A549 (cell line): ENCODE measurements around the gene OSBPL6. TPM values are rescaled to one million over a fixed set of nuclear protein-coding genes. Genes with fewer than 3 reads are reported as not detected.

Experiments
- ATAC-seq, 2 experiments: fragments of 200-7000 bp in 1 of 2; fragments of >200 bp in 1 of 2; cut with Nextera tagmentation in 1 of 2; cut with Tn5 transposase in 1 of 2; 3 replicates each; pipeline versions ENCODE4 v1.8.0 to v1.9.1; 2018 to 2020; ENCODE audit warnings: mild to moderate bottlenecking in 1 of 2, moderate library complexity in 1 of 2
- CTCF ChIA-PET: fragments of 300-600 bp; sonication (Branson Sonifier 250); formaldehyde crosslinking; extraction: SDS; loops from one replicate; lab custom pipeline; 2021; ENCODE audit warnings: antibody characterized with exemption, inconsistent platforms; lab: Yijun Ruan, JAX
- POLR2A ChIA-PET: fragments of 350-600 bp; formaldehyde crosslinking; extraction: SDS; loops from one replicate; lab custom pipeline; 2021; ENCODE audit warnings: antibody characterized with exemption, inconsistent platforms; lab: Yijun Ruan, JAX
- DNase-seq, 2 experiments: peaks; one replicate each; pipeline versions ENCODE4 v3.0.0 to v3.0.0-alpha.2; 2011 to 2016; ENCODE audit warnings: low read depth in 1 of 2, low spot score in 1 of 2
- FAIRE-seq: peaks from 2 replicates; lab custom pipeline; 2011; peaks lifted over from hg19 to GRCh38; lab: Jason Lieb, UNC
- H3K27ac ChIP-seq, 2 experiments: fragments of >200 bp; sonication (Bioruptor Twin); formaldehyde crosslinking; 3 replicates each; pipeline ENCODE4 v1.5.1; 2016 to 2017
- H3K4me1 ChIP-seq: fragments of >200 bp; sonication (Bioruptor Twin); formaldehyde crosslinking; 3 replicates; pipeline ENCODE4 v1.6.1; 2016
- H3K4me2 ChIP-seq: fragments of >200 bp; sonication (Bioruptor Twin); formaldehyde crosslinking; 3 replicates; pipeline ENCODE4 v1.6.1; 2016
- H3K4me3 ChIP-seq: fragments of >200 bp; sonication (Bioruptor Twin); formaldehyde crosslinking; 3 replicates; pipeline ENCODE4 v1.5.1; 2016
- H3K9me3 ChIP-seq: fragments of >200 bp; sonication (Bioruptor Twin); formaldehyde crosslinking; 3 replicates; pipeline ENCODE4 v1.6.1; 2016
- CBX8 ChIP-seq: fragments of 200-600 bp; sonication (generic); IDR thresholded peaks from 2 replicates; pipeline ENCODE4 v1.6.1; 2016
- CEBPB ChIP-seq, 2 experiments: fragments of >200 bp in 1 of 2; sonication (Bioruptor Twin) in 1 of 2; formaldehyde crosslinking in 1 of 2; IDR thresholded peaks; 2 replicates each; pipeline ENCODE4 v1.6.1; 2012 to 2016
- CHD4 ChIP-seq: fragments of 200-600 bp; sonication (generic); IDR thresholded peaks from 2 replicates; pipeline ENCODE4 v1.6.1; 2016; ENCODE audit warnings: antibody characterized with exemption, mild to moderate bottlenecking, borderline replicate concordance
- EHF ChIP-seq: fragments of 250-450 bp; sonication (Bioruptor Pico); IDR thresholded peaks from 2 replicates; pipeline ENCODE4 v1.5.0; 2020; ENCODE audit warnings: mild to moderate bottlenecking
- EP300 ChIP-seq, 2 experiments: fragments of >200 bp; sonication (Bioruptor Twin); formaldehyde crosslinking; IDR thresholded peaks; 2 replicates in 1 of 2; 3 replicates in 1 of 2; pipeline ENCODE4 v1.6.1; 2016 to 2017
- ESRRA ChIP-seq: fragments of 150-350 bp; IDR thresholded peaks from 2 replicates; pipeline ENCODE4 v1.6.1; 2014; ENCODE audit warnings: mild to moderate bottlenecking, low read length, borderline replicate concordance
- FOSB ChIP-seq: fragments of 250-450 bp; sonication (Bioruptor Pico); IDR thresholded peaks from 2 replicates; pipeline ENCODE4 v1.5.0; 2020; ENCODE audit warnings: mild to moderate bottlenecking, moderate library complexity
- FOXS1 ChIP-seq: fragments of 250-450 bp; sonication (Bioruptor Pico); IDR thresholded peaks from 2 replicates; pipeline ENCODE4 v1.5.0; 2020; ENCODE audit warnings: mild to moderate bottlenecking, moderate library complexity
- HOXA7 ChIP-seq: fragments of 250-450 bp; sonication (Bioruptor Pico); IDR thresholded peaks from 2 replicates; pipeline ENCODE4 v1.5.0; 2020; ENCODE audit warnings: mild to moderate bottlenecking, moderate library complexity
- JUN ChIP-seq, 2 experiments: fragments of >200 bp; sonication (Bioruptor Twin); formaldehyde crosslinking; IDR thresholded peaks; 2 replicates in 1 of 2; 3 replicates in 1 of 2; pipeline ENCODE4 v1.6.1; 2016 to 2017
- KDM1A ChIP-seq: fragments of 200-600 bp; sonication (generic); IDR thresholded peaks from 2 replicates; pipeline ENCODE4 v1.6.1; 2016; ENCODE audit warnings: low read depth, mild to moderate bottlenecking
- MAFK ChIP-seq: fragments of 450-650 bp; IDR thresholded peaks from 2 replicates; pipeline ENCODE4 v1.6.1; 2014; ENCODE audit not compliant: partially characterized antibody
- MAX ChIP-seq: IDR thresholded peaks from 2 replicates; pipeline ENCODE4 v1.6.1; 2012
- MYC ChIP-seq: IDR thresholded peaks from 2 replicates; pipeline ENCODE4 v1.6.1; 2012; ENCODE audit warnings: mild to moderate bottlenecking, inconsistent platforms, low read length, improper control_type of control experiment, borderline replicate concordance
- POLR2A ChIP-seq: IDR thresholded peaks from 2 replicates; pipeline ENCODE4 v1.6.1; 2012; ENCODE audit warnings: mild to moderate bottlenecking, low read length
- POLR2AphosphoS2 ChIP-seq: conservative IDR thresholded peaks from 2 replicates; pipeline ENCODE4 v1.6.1; 2012; ENCODE audit warnings: low read length, improper control_type of control experiment, inconsistent platforms
- RAD21 ChIP-seq, 2 experiments: fragments of >200 bp in 1 of 2; sonication (Bioruptor Twin) in 1 of 2; formaldehyde crosslinking in 1 of 2; IDR thresholded peaks in 1 of 2; conservative IDR thresholded peaks in 1 of 2; 2 replicates in 1 of 2; 3 replicates in 1 of 2; pipeline ENCODE4 v1.6.1; 2012 to 2018; ENCODE audit warnings: inconsistent platforms in 1 of 2
- RARB ChIP-seq: fragments of 250-450 bp; sonication (Bioruptor Pico); IDR thresholded peaks from 2 replicates; pipeline ENCODE4 v1.8.0; 2021; ENCODE audit warnings: mild to moderate bottlenecking, moderate library complexity
- SREBF2 ChIP-seq: fragments of 450-650 bp; IDR thresholded peaks from 2 replicates; pipeline ENCODE4 v1.6.1; 2014; ENCODE audit warnings: mild to moderate bottlenecking, moderate library complexity
- TFCP2L1 ChIP-seq: fragments of 250-450 bp; sonication (Bioruptor Pico); IDR thresholded peaks from 2 replicates; pipeline ENCODE4 v1.5.0; 2021; ENCODE audit warnings: mild to moderate bottlenecking
- TP53 ChIP-seq: fragments of 250-450 bp; sonication (Bioruptor Pico); IDR thresholded peaks from 2 replicates; pipeline ENCODE4 v1.5.0; 2021; ENCODE audit warnings: mild to moderate bottlenecking, moderate library complexity
- ZSCAN20 ChIP-seq: fragments of 250-450 bp; sonication (Bioruptor Pico); IDR thresholded peaks from 2 replicates; pipeline ENCODE4 v1.8.0; 2022; ENCODE audit warnings: mild to moderate bottlenecking, moderate library complexity
- WGBS: methylation state at CpG from one replicate; pipeline ENCODE4 v1.1.6; 2017; ENCODE audit errors: missing lambda C conversion rate; 5-methylcytosine and 5-hydroxymethylcytosine counted together
- polyA plus RNA-seq, 4 experiments: library from polyadenylated mRNA; depleted of rRNA in 3 of 4; stranded (reverse); fragments of >200 nt; fragmentation: RNase III in 1 of 4; extraction: RNeasy Plus Mini Kit Qiagen cat#74134 plus additional on column Dnase treatment in 1 of 4; gene quantifications; 2 replicates in 3 of 4; 3 replicates in 1 of 4; pipeline ENCODE4 v1.2.3, GENCODE V29; 2011 to 2017
- TF ChIP-seq, protein P1 (sequence below): fragments of 150-350 bp; IDR thresholded peaks from 2 replicates; pipeline ENCODE4 v1.6.1; 2014; ENCODE audit warnings: low read depth, mild to moderate bottlenecking, low read length

Gene OSBPL6
- polyA plus RNA-seq, 2 of the 4 experiments (the other 2 are of a cell fraction): 2.9 to 8.2 TPM

DNA sequence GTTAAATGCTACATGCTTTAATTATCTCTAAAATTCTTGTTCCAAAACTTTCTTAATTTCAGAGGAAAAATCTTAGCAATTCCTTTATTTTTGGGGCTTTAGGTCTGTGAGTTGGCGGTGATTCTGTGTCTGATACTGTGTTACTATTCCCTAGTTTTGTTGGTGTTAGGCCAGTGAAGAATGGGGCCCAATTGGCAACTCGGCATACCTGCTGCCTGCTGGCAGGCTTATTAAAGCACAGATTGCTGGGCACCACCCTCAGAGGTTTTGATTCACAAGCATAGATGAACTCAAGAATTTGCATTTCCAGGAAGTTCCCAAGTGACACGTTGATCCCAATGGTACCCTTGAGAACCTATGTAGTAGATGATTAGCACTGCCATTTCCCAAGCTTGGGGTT, 101.6 kb downstream of the OSBPL6 start:
- Histone ChIP-seq H3K4me3 (no peak overlapping the region), H3K4me2 (no peak overlapping the region), H3K27ac (no peak overlapping the region), H3K9me3 (no peaks in the 10 kb centered on the region), H3K4me1 (0 out of 3 replicates have a peak, but pooled peaks cover 4% of the 10 kb centered on the region)
- ATAC-seq: no peak
- CTCF ChIA-PET: interaction anchor here (1.1 to 2.5 kb wide), 2 partner anchors 10 to 19 kb away, joined by 3 to 8 read pairs; no protein-coding TSS in a partner anchor
- POLR2A ChIA-PET: no interaction called here
- TF ChIP-seq FOXS1 (CRISPR knock-in tag) (no peak), MYC (no peak), RAD21 (conservative IDR thresholded peaks at IDR 0.05 in 1 of 2, IDR thresholded peaks at IDR 0.05 in 1 of 2) (no peak), MAFK (no peak), ZSCAN20 (CRISPR knock-in tag) (no peak), CEBPB (IDR thresholded peaks at IDR 0.05) (no peak), CBX8 (no peak)
- no peak for DNase-seq
- no peak for FAIRE-seq
- WGBS: 75% methylated on average over 3 of the region's 3 CpGs

GRCh38 chr2:178296394-178297090, 102.2 kb downstream of the OSBPL6 start:
- no peak for ATAC-seq
- Histone ChIP-seq H3K27ac (no peak overlapping the region), H3K4me2 (no peak overlapping the region)
- TF ChIP-seq EP300 (IDR thresholded peaks at IDR 0.05) (no peak), JUN (IDR thresholded peaks at IDR 0.05) (no peak), CEBPB (IDR thresholded peaks at IDR 0.05) (no peak), FOSB (CRISPR knock-in tag) (no peak), ZSCAN20 (CRISPR knock-in tag) (no peak), EHF (CRISPR knock-in tag) (no peak), SREBF2 (no peak), POLR2A (no peak), ESRRA (no peak), RARB (CRISPR knock-in tag) (no peak)
- TF ChIP-seq, protein P1, sequence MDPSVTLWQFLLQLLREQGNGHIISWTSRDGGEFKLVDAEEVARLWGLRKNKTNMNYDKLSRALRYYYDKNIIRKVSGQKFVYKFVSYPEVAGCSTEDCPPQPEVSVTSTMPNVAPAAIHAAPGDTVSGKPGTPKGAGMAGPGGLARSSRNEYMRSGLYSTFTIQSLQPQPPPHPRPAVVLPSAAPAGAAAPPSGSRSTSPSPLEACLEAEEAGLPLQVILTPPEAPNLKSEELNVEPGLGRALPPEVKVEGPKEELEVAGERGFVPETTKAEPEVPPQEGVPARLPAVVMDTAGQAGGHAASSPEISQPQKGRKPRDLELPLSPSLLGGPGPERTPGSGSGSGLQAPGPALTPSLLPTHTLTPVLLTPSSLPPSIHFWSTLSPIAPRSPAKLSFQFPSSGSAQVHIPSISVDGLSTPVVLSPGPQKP: no peak
- TF ChIP-seq, all 56 proteins: peak for 0
- 0 out of 3 replicates have a peak, but pooled peaks cover 4% of the 10 kb centered on the region for H3K4me1 ChIP-seq
- FAIRE-seq (no peak), DNase-seq (no peak)
- ChIA-PET CTCF (interaction anchor here (1.1 to 2.5 kb wide), 2 partner anchors 9 to 19 kb away, joined by 3 to 8 read pairs; no protein-coding TSS in a partner anchor), POLR2A (no interaction called here)
- WGBS: 55% methylated on average over 5 of the region's 5 CpGs
- no peaks in the 10 kb centered on the region for H3K9me3 ChIP-seq
- H3K4me3 ChIP-seq: no peak overlapping the region

DNA sequence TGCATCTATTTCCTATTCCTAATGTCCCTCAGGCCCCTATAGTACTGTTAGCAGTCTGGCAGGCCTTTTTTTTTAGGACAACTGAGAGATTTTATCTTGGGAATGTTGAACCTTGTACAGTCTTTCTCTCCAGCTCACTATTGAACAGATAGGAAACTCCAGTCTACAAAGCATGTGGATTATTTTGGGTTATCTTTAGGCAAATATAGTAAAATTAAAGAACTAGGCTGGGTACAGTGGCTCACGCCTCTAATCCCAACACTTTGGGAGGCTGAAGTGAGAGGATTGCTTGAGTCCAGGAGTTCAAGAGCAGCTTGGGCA, 102.7 kb downstream of the OSBPL6 start:
- FAIRE-seq (no peak), ATAC-seq (no peak), DNase-seq (no peak)
- H3K4me2 ChIP-seq: no peak overlapping the region
- H3K27ac ChIP-seq: no peak overlapping the region
- WGBS: 92% methylated on average over 1 of the region's 1 CpG
- no peak overlapping the region for H3K4me3 ChIP-seq
- 0 out of 3 replicates have a peak, but pooled peaks cover 4% of the 10 kb centered on the region for H3K4me1 ChIP-seq
- TF ChIP-seq POLR2AphosphoS2 (no peak), KDM1A (no peak), TP53 (CRISPR knock-in tag) (no peak), HOXA7 (CRISPR knock-in tag) (no peak), TFCP2L1 (no peak), MYC (no peak), MAX (no peak), FOXS1 (CRISPR knock-in tag) (no peak), CHD4 (no peak)
- TF ChIP-seq, protein P1: no peak
- TF ChIP-seq, all 56 proteins: peak for 0
- POLR2A ChIA-PET: no interaction called here
- no peaks in the 10 kb centered on the region for H3K9me3 ChIP-seq
- CTCF ChIA-PET: interaction anchor here (2.5 kb wide), 1 partner anchor 9 kb away, joined by 8 read pairs; no protein-coding TSS in a partner anchor
